GM23338 (cell line): ENCODE data around the gene KDM5C. TPM values are rescaled to one million over a fixed set of nuclear protein-coding genes. Genes with fewer than 3 reads are reported as not detected.

Source experiments
- microRNA-seq: library from miRNA; unstranded; fragments of <30 nt; microRNA quantifications from one replicate; pipeline ENCODE4, GENCODE V29; 2017
- polyA plus RNA-seq: library from polyadenylated mRNA; unstranded; fragments of >200 nt; fragmentation: Nextera tagmentation; extraction: Ambion mirVana; gene quantifications from 2 replicates; pipeline ENCODE4 v1.2.1, GENCODE V29; 2016
- small RNA-seq: library from RNA; depleted of rRNA; stranded (forward); fragments of <200 nt; gene quantifications from one replicate; pipeline ENCODE3, GENCODE V24; 2014; ENCODE audit warnings: low replicate concordance
- total RNA-seq: library from RNA; depleted of rRNA; stranded (reverse); fragments of >200 nt; shearing (Covaris generic); gene quantifications from 2 replicates; pipeline ENCODE4 v1.2.3, GENCODE V29; 2014; rRNA removed

The KDM5C gene
- total and polyA plus RNA-seq, 2 experiments from 2014 or later, result 20.3 to 173 TPM

Small RNAs within 50 kb of the gene (microRNA-seq; reads per million reads assigned to microRNA genes)
- gene MIR6894 (0.66 reads per million), gene MIR6895 (not detected)

Small RNAs within 50 kb of the gene (small RNA-seq; reads per million reads assigned to genes)
- gene AL139396.1 (not detected), gene MIR6894 (not detected), gene MIR6895 (0.07 reads per million)

Other genes starting within 250 kb of the KDM5C start
- gene GPR173, start 176.4 kb downstream of the KDM5C start, total RNA-seq, result 7.7 TPM in 2 replicates
- gene GPR173, start 176.4 kb downstream of the KDM5C start, polyA plus RNA-seq, result 0.92 and 0.94 TPM in 2 replicates
- gene TSPYL2, start 142.8 kb downstream of the KDM5C start, total RNA-seq, result 9.9 and 13.4 TPM in 2 replicates
- 11.6 and 13.4 TPM in 2 replicates for gene TSPYL2, start 142.8 kb downstream of the KDM5C start, polyA plus RNA-seq
- 15.3 and 15.5 TPM in 2 replicates for gene KANTR, start 131.1 kb downstream of the KDM5C start, total RNA-seq
- gene KANTR, start 131.1 kb downstream of the KDM5C start, polyA plus RNA-seq, result 5.4 and 6.4 TPM in 2 replicates
- gene IQSEC2, start 56.4 kb upstream of the KDM5C start, total RNA-seq, result 81.6 and 92.2 TPM in 2 replicates
- gene IQSEC2, start 56.4 kb upstream of the KDM5C start, polyA plus RNA-seq, result 10.7 and 12.3 TPM in 2 replicates
- gene SMC1A, start 197.4 kb upstream of the KDM5C start, total RNA-seq, result 43.5 and 63.3 TPM in 2 replicates
- 59.0 and 69.0 TPM in 2 replicates for gene SMC1A, start 197.4 kb upstream of the KDM5C start, polyA plus RNA-seq
- gene RIBC1, start 197.7 kb upstream of the KDM5C start, total RNA-seq, result 0.39 and 0.45 TPM in 2 replicates
- 0.37 and 0.55 TPM in 2 replicates for gene RIBC1, start 197.7 kb upstream of the KDM5C start, polyA plus RNA-seq
- 78.1 and 78.9 TPM in 2 replicates for gene HSD17B10, start 209.2 kb upstream of the KDM5C start, total RNA-seq
- gene HSD17B10, start 209.2 kb upstream of the KDM5C start, polyA plus RNA-seq, result 121 TPM in 2 replicates